Measurements from ENCODE around the gene MXRA7.
A peak's percentile ranks its signal among the peaks of the same experiment; 100 is the strongest.
"Not testable (repeated sequence)": the region's sequence is repeated elsewhere in the genome, so short reads cannot be mapped to it uniquely, and the experiment has no call there.

Gene MXRA7

DNA sequence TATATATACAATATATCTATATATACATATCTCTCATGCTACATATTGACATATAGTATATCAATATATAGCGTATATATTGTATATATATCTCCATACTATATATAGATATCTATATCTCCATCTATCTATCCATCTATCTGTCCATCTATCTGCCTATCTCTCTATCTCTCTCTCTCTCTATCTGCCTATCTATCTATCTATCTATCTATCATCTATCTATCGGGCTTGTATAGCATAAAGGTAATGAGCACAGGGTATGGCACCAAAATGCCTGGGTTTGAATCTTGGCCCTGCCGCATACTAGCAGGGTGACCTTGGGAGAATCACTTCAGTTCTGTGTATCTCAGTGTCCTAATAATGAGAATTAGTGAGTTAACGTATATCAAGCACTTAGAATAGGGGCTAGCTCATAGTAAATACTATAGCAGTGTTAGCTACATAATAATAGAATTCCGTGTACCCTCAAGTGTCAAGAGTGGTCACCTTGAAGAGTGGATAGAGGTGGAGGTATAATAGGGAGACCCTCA is 68.7 kb downstream of the MXRA7 start:
- WGBS, 2 experiments (ENCODE audit: insufficient coverage in 2 of 2), result 100% methylated on average over 1 to 2 of the region's 5 CpGs
- Histone ChIP-seq H3K4me1 (ENCODE audit: control insufficient read depth, insufficient read depth, low read length, poor library complexity, severe bottlenecking) (peaks cover 2% of the 10 kb centered on the region), H3K4me3 (ENCODE audit: extremely low read depth, insufficient read depth, low read length, poor library complexity, severe bottlenecking) (no peak overlapping the region), H3K36me3 (ENCODE audit: control insufficient read depth, insufficient read depth, low read length) (no peaks in the 10 kb centered on the region), H3K27ac (ENCODE audit: low read depth, low read length, severe bottlenecking) (no peak overlapping the region), H3K9me3 (ENCODE audit: control insufficient read depth, low read length) (no peaks in the 10 kb centered on the region)

DNA sequence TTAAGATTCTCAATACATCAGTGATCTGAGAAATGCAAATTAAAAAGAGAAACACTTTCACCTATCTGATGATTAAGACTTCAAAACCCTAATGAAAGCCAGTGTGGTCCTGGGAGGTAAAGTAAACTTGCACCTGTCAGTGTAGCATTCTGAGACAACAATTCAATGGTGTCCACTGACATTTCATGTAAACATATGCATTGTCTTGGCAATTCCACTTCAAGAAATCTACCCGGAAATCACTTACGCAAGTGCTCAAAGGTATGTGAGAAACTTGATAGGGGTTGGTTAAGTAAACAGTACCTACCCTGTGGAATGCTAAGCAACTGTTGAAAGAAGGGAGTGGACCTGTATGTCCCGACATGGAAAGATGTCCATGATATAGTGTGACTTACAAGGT is 69.3 kb downstream of the MXRA7 start:
- 90% methylated on average over 2 of the region's 3 CpGs; no CpG with 5 or more reads in 1 of the 2 experiments for WGBS, 2 experiments (ENCODE audit: insufficient coverage in 2 of 2)
- Histone ChIP-seq H3K27ac (ENCODE audit: low read depth, low read length, severe bottlenecking) (no peak overlapping the region), H3K4me3 (ENCODE audit: extremely low read depth, insufficient read depth, low read length, poor library complexity, severe bottlenecking) (no peak overlapping the region), H3K9me3 (ENCODE audit: control insufficient read depth, low read length) (no peaks in the 10 kb centered on the region), H3K4me1 (ENCODE audit: control insufficient read depth, insufficient read depth, low read length, poor library complexity, severe bottlenecking) (peaks cover 2% of the 10 kb centered on the region), H3K36me3 (ENCODE audit: control insufficient read depth, insufficient read depth, low read length) (no peaks in the 10 kb centered on the region)

- 67 to 100% methylated on average over 1 of the region's 6 CpGs for WGBS, 2 experiments (ENCODE audit: insufficient coverage in 2 of 2)
These were observed 70.0 kb downstream of the MXRA7 start for GRCh38 chr17:76640550-76641380.

DNA sequence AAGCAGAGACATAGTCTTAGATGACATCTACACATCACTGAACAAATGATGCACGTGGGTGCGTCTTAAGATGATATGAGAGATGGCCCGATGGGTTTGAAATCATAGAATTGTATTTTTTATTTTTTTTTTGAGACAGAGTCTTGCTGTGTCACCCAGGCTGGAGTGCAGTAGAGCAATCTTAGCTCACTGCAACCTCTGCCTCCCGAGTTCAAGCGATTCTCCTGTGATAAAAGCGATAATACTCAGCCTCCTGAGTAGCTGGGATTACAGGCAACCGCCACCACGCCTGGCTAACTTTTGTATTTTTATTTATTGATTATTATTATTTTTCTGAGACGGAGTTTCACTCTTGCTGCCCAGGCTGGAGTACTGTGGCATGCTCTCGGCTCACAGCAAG is 72.5 kb downstream of the MXRA7 start:
- 91 to 95% methylated on average over 4 to 8 of the region's 10 CpGs for WGBS, 2 experiments (ENCODE audit: insufficient coverage in 2 of 2)
- Histone ChIP-seq H3K27ac (ENCODE audit: low read depth, low read length, severe bottlenecking) (no peak overlapping the region), H3K4me3 (ENCODE audit: extremely low read depth, insufficient read depth, low read length, poor library complexity, severe bottlenecking) (no peak overlapping the region), H3K9me3 (ENCODE audit: control insufficient read depth, low read length) (no peaks in the 10 kb centered on the region), H3K4me1 (ENCODE audit: control insufficient read depth, insufficient read depth, low read length, poor library complexity, severe bottlenecking) (no peaks in the 10 kb centered on the region), H3K36me3 (ENCODE audit: control insufficient read depth, insufficient read depth, low read length) (no peaks in the 10 kb centered on the region)

More at GRCh38 chr17:76640550-76641380, 70.0 kb downstream of the MXRA7 start:
- Histone ChIP-seq H3K9me3 (ENCODE audit: control insufficient read depth, low read length) (no peaks in the 10 kb centered on the region), H3K4me3 (ENCODE audit: extremely low read depth, insufficient read depth, low read length, poor library complexity, severe bottlenecking) (no peak overlapping the region), H3K36me3 (ENCODE audit: control insufficient read depth, insufficient read depth, low read length) (no peaks in the 10 kb centered on the region), H3K4me1 (ENCODE audit: control insufficient read depth, insufficient read depth, low read length, poor library complexity, severe bottlenecking) (peaks cover 2% of the 10 kb centered on the region), H3K27ac (ENCODE audit: low read depth, low read length, severe bottlenecking) (no peak overlapping the region)

GRCh38 chr17:76636486-76637206 is 74.1 kb downstream of the MXRA7 start:
- H3K9me3 ChIP-seq (ENCODE audit: control insufficient read depth, low read length); H3K27ac ChIP-seq (ENCODE audit: low read depth, low read length, severe bottlenecking); H3K36me3 ChIP-seq (ENCODE audit: control insufficient read depth, insufficient read depth, low read length); H3K4me3 ChIP-seq (ENCODE audit: extremely low read depth, insufficient read depth, low read length, poor library complexity, severe bottlenecking); H3K4me1 ChIP-seq (ENCODE audit: control insufficient read depth, insufficient read depth, low read length, poor library complexity, severe bottlenecking): not testable (repeated sequence)
- 94 to 96% methylated on average over 8 to 12 of the region's 27 CpGs for WGBS, 2 experiments (ENCODE audit: insufficient coverage in 2 of 2)

GRCh38 chr17:76635659-76636360 is 75.0 kb downstream of the MXRA7 start:
- WGBS, 2 experiments (ENCODE audit: insufficient coverage in 2 of 2), result 89 to 97% methylated on average over 3 to 5 of the region's 8 CpGs
- peak overlapping the region; percentile 24 for H3K27ac ChIP-seq (ENCODE audit: low read depth, low read length, severe bottlenecking)
- H3K36me3 ChIP-seq (ENCODE audit: control insufficient read depth, insufficient read depth, low read length), result no peaks in the 10 kb centered on the region

GRCh38 chr17:76635039-76635438 is 75.7 kb downstream of the MXRA7 start:
- no peaks in the 10 kb centered on the region for H3K9me3 ChIP-seq (ENCODE audit: control insufficient read depth, low read length)
- peak overlapping the region; percentile 24 for H3K27ac ChIP-seq (ENCODE audit: low read depth, low read length, severe bottlenecking)
- H3K4me3 ChIP-seq (ENCODE audit: extremely low read depth, insufficient read depth, low read length, poor library complexity, severe bottlenecking), result no peak overlapping the region
- no peaks in the 10 kb centered on the region for H3K4me1 ChIP-seq (ENCODE audit: control insufficient read depth, insufficient read depth, low read length, poor library complexity, severe bottlenecking)
- 91 to 94% methylated on average over 5 of the region's 5 CpGs for WGBS, 2 experiments (ENCODE audit: insufficient coverage in 2 of 2)
- no peaks in the 10 kb centered on the region for H3K36me3 ChIP-seq (ENCODE audit: control insufficient read depth, insufficient read depth, low read length)

More at GRCh38 chr17:76635659-76636360, 75.0 kb downstream of the MXRA7 start:
- no peaks in the 10 kb centered on the region for H3K4me1 ChIP-seq (ENCODE audit: control insufficient read depth, insufficient read depth, low read length, poor library complexity, severe bottlenecking)
- H3K9me3 ChIP-seq (ENCODE audit: control insufficient read depth, low read length), result no peaks in the 10 kb centered on the region
- H3K4me3 ChIP-seq (ENCODE audit: extremely low read depth, insufficient read depth, low read length, poor library complexity, severe bottlenecking), result no peak overlapping the region

DNA sequence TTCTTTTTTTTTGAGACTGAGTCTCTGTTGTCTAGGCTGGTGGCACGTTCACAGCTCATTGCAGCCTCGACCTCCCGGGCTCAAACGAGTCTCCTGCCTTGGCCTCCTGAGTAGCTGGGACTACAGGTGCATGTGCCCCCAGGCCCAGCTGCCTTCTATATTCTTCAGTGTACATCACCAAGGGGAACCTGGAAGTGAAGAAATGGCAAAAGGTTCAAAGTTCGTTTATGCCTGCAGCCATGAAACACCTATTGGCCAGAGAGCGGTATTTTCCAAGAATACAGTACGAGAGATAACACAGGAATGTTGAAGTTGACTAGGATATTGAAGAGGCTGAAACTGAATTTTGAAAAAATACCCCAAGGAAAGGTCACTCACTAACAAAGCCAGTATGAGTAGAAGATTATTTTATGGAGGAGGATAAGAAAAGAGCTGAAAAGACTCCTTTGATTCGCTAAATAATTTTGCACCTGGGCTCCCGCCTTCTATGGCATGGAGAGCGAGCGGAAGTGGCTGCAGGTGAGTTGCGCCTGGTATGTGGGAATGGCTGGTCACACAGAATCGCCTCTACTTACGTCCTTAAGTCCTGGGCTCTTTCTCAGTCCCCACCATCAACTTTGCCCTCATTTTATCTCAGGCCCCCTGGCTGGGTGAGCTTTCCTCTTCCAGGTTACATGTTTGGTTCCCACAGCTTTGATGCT is 77.0 kb downstream of the MXRA7 start:
- no peak overlapping the region for H3K4me3 ChIP-seq (ENCODE audit: extremely low read depth, insufficient read depth, low read length, poor library complexity, severe bottlenecking)
- no peaks in the 10 kb centered on the region for H3K4me1 ChIP-seq (ENCODE audit: control insufficient read depth, insufficient read depth, low read length, poor library complexity, severe bottlenecking)
- H3K36me3 ChIP-seq (ENCODE audit: control insufficient read depth, insufficient read depth, low read length), result no peaks in the 10 kb centered on the region
- H3K27ac ChIP-seq (ENCODE audit: low read depth, low read length, severe bottlenecking), result no peak overlapping the region
- H3K9me3 ChIP-seq (ENCODE audit: control insufficient read depth, low read length), result no peaks in the 10 kb centered on the region
- 93 to 94% methylated on average over 8 to 10 of the region's 14 CpGs for WGBS, 2 experiments (ENCODE audit: insufficient coverage in 2 of 2)

- no peak overlapping the region for H3K4me3 ChIP-seq (ENCODE audit: extremely low read depth, insufficient read depth, low read length, poor library complexity, severe bottlenecking)
- no peaks in the 10 kb centered on the region for H3K9me3 ChIP-seq (ENCODE audit: control insufficient read depth, low read length)
- WGBS, 2 experiments (ENCODE audit: insufficient coverage in 2 of 2), result 80 to 82% methylated on average over 6 to 9 of the region's 10 CpGs
- H3K4me1 ChIP-seq (ENCODE audit: control insufficient read depth, insufficient read depth, low read length, poor library complexity, severe bottlenecking), result no peaks in the 10 kb centered on the region
- H3K27ac ChIP-seq (ENCODE audit: low read depth, low read length, severe bottlenecking), result no peak overlapping the region
- no peaks in the 10 kb centered on the region for H3K36me3 ChIP-seq (ENCODE audit: control insufficient read depth, insufficient read depth, low read length)
These were observed 78.8 kb downstream of the MXRA7 start for GRCh38 chr17:76631821-76632565.

Measured in mesodermal cell (in vitro differentiated cells).